H9 (cell line): ENCODE results near the gene ATAD5. TPM values are rescaled to one million over a fixed set of nuclear protein-coding genes. Genes with fewer than 3 reads are reported as not detected.

Experiments used
- DNase-seq: peaks from one replicate; pipeline ENCODE4 v3.0.0-alpha.2; 2017
- H2AFZ ChIP-seq: one replicate; pipeline ENCODE4 v1.6.1; 2013; ENCODE audit warnings: mild to moderate bottlenecking, low read length, control low read depth, moderate library complexity
- H2AK5ac ChIP-seq: 2 replicates; pipeline ENCODE4 v1.6.1; 2013; ENCODE audit warnings: low read length, control low read depth, mixed read lengths; ENCODE audit not compliant: insufficient read length
- H2BK120ac ChIP-seq: one replicate; pipeline ENCODE4 v1.6.1; 2013; ENCODE audit warnings: low read depth, mild to moderate bottlenecking, low read length, control low read depth, inconsistent platforms; ENCODE audit not compliant: poor library complexity, severe bottlenecking
- H2BK12ac ChIP-seq: 2 replicates; pipeline ENCODE4 v1.6.1; 2013; ENCODE audit warnings: low read length, control low read depth, mixed read lengths, low read depth; ENCODE audit not compliant: insufficient read length
- H2BK15ac ChIP-seq: 2 replicates; pipeline ENCODE4 v1.6.1; 2013; ENCODE audit warnings: low read depth, low read length, control low read depth
- H2BK20ac ChIP-seq: one replicate; pipeline ENCODE4 v1.6.1; 2013; ENCODE audit warnings: low read depth, mild to moderate bottlenecking, low read length, control low read depth, inconsistent platforms; ENCODE audit not compliant: poor library complexity, severe bottlenecking
- H2BK5ac ChIP-seq: 2 replicates; pipeline ENCODE4 v1.6.1; 2013; ENCODE audit warnings: low read length, control low read depth, mixed read lengths; ENCODE audit not compliant: insufficient read length
- H3K14ac ChIP-seq: 2 replicates; pipeline ENCODE4 v1.6.1; 2013; ENCODE audit warnings: low read length, control low read depth; ENCODE audit not compliant: insufficient read depth
- H3K18ac ChIP-seq: 2 replicates; pipeline ENCODE4 v1.6.1; 2013; ENCODE audit warnings: low read depth, mild to moderate bottlenecking, mixed read lengths, low read length, control low read depth; ENCODE audit not compliant: insufficient read length
- H3K23ac ChIP-seq: 2 replicates; pipeline ENCODE4 v1.6.1; 2013; ENCODE audit warnings: low read length, control low read depth, mixed read lengths, low read depth; ENCODE audit not compliant: insufficient read length
- H3K23me2 ChIP-seq: 2 replicates; pipeline ENCODE4 v1.6.1; 2013; ENCODE audit warnings: low read depth, mild to moderate bottlenecking, mixed read lengths, low read length, control low read depth; ENCODE audit not compliant: insufficient read length, poor library complexity, severe bottlenecking
- H3K27ac ChIP-seq: 2 replicates; pipeline ENCODE4 v1.5.1; 2013; ENCODE audit warnings: low read length, control low read depth, mixed read lengths, low read depth; ENCODE audit not compliant: insufficient read length
- H3K27me3 ChIP-seq: 2 replicates; pipeline ENCODE4 v1.6.1; 2013; ENCODE audit warnings: low read length, control low read depth, inconsistent platforms; ENCODE audit not compliant: insufficient read depth
- H3K4ac ChIP-seq: 2 replicates; pipeline ENCODE4 v1.6.1; 2013; ENCODE audit warnings: low read depth, mild to moderate bottlenecking, control low read depth, inconsistent platforms, low read length, moderate library complexity
- H3K4me1 ChIP-seq: 2 replicates; pipeline ENCODE4 v1.6.1; 2013; ENCODE audit warnings: low read length, control low read depth, inconsistent platforms; ENCODE audit not compliant: insufficient read depth
- H3K4me2 ChIP-seq: 2 replicates; pipeline ENCODE4 v1.6.1; 2013; ENCODE audit warnings: low read length, control low read depth, mixed read lengths; ENCODE audit not compliant: insufficient read length, insufficient read depth
- H3K56ac ChIP-seq: 2 replicates; pipeline ENCODE4 v1.6.1; 2013; ENCODE audit warnings: low read depth, mild to moderate bottlenecking, mixed read lengths, low read length, control low read depth; ENCODE audit not compliant: insufficient read length
- H3K79me1 ChIP-seq: 2 replicates; pipeline ENCODE4 v1.6.1; 2013; ENCODE audit warnings: low read depth, mild to moderate bottlenecking, moderate library complexity, low read length, control low read depth, inconsistent platforms; ENCODE audit not compliant: insufficient read depth, poor library complexity, severe bottlenecking
- H3K79me2 ChIP-seq: 2 replicates; pipeline ENCODE4 v1.6.1; 2013; ENCODE audit warnings: low read length, control low read depth, inconsistent platforms; ENCODE audit not compliant: insufficient read depth
- H3K9ac ChIP-seq: 2 replicates; pipeline ENCODE4 v1.6.1; 2013; ENCODE audit warnings: low read length, control low read depth, mixed read lengths; ENCODE audit not compliant: insufficient read length; ENCODE audit errors: extremely low read depth
- H3K9me3 ChIP-seq: one replicate; pipeline ENCODE4 v1.6.1; 2013; ENCODE audit warnings: low read depth, low read length, inconsistent platforms; ENCODE audit not compliant: control insufficient read depth
- H3T11ph ChIP-seq: one replicate; pipeline ENCODE4 v1.6.1; 2013; ENCODE audit warnings: mild to moderate bottlenecking, low read length, control low read depth, inconsistent platforms
- H4K20me1 ChIP-seq: one replicate; pipeline ENCODE4 v1.6.1; 2013; ENCODE audit not compliant: control insufficient read depth, insufficient read length, insufficient read depth
- H4K5ac ChIP-seq: 2 replicates; pipeline ENCODE4 v1.6.1; 2013; ENCODE audit warnings: low read depth, mild to moderate bottlenecking, mixed read lengths, low read length, control low read depth; ENCODE audit not compliant: insufficient read length
- H4K8ac ChIP-seq: replicated peaks from 2 replicates; pipeline ENCODE4 v1.6.1; 2013; ENCODE audit warnings: low read length, control low read depth, mixed read lengths, low read depth; ENCODE audit not compliant: insufficient read length
- H4K91ac ChIP-seq: 2 replicates; pipeline ENCODE4 v1.6.1; 2013; ENCODE audit warnings: low read depth, mild to moderate bottlenecking, moderate library complexity, mixed read lengths, low read length, control low read depth; ENCODE audit not compliant: insufficient read length
- H3K27ac Mint-ChIP-seq, 3 experiments: 2 replicates in 2 of 3; 3 replicates in 1 of 3; pipeline ENCODE4 v1.8.0; 2020 to 2021; ENCODE audit warnings: mixed read lengths in 3 of 3, mild to moderate bottlenecking in 1 of 3, moderate library complexity in 1 of 3
- H3K27me3 Mint-ChIP-seq: 2 replicates; pipeline ENCODE4 v1.8.0; 2021; ENCODE audit warnings: low read depth, mild to moderate bottlenecking, moderate library complexity, mixed read lengths
- H3K36me3 Mint-ChIP-seq, 3 experiments: 2 replicates in 2 of 3; 3 replicates in 1 of 3; pipeline ENCODE4 v1.8.0; 2020 to 2021; ENCODE audit warnings: low read depth in 3 of 3, mixed read lengths in 3 of 3; ENCODE audit not compliant: insufficient read depth in 1 of 3
- H3K4me1 Mint-ChIP-seq, 2 experiments: 2 replicates each; pipeline ENCODE4 v1.8.0; 2020; ENCODE audit warnings: mixed read lengths in 2 of 2
- H3K4me3 Mint-ChIP-seq, 2 experiments: 2 replicates in 1 of 2; 3 replicates in 1 of 2; pipeline ENCODE4 v1.8.0; 2020 to 2021; ENCODE audit warnings: mild to moderate bottlenecking in 2 of 2, mixed read lengths in 2 of 2, moderate library complexity in 1 of 2
- H3K9me3 Mint-ChIP-seq, 2 experiments: 2 replicates in 1 of 2; 3 replicates in 1 of 2; pipeline ENCODE4 v1.8.0; 2020; ENCODE audit warnings: mild to moderate bottlenecking in 2 of 2, mixed read lengths in 2 of 2, moderate library complexity in 1 of 2
- WGBS: extraction: QIAGEN DNeasy Blood & Tissue Kit; methylation state at CpG from one replicate; pipeline ENCODE4 v1.1.7; 2013; ENCODE audit warnings: missing lambda C conversion rate, low lambda C conversion rate, mixed read lengths; ENCODE audit not compliant: insufficient read length; ENCODE audit errors: extremely low coverage; 5-methylcytosine and 5-hydroxymethylcytosine counted together
- total RNA-seq: library from RNA; stranded (reverse); gene quantifications from 2 replicates; pipeline ENCODE4 v1.2.1, GENCODE V29; 2021
- TF ChIP-seq, protein P1 (sequence below): fragments of 200-600 bp; sonication (generic); conservative IDR thresholded peaks from 3 replicates; pipeline ENCODE4 v1.8.0; 2021; ENCODE audit warnings: antibody characterized with exemption, mild to moderate bottlenecking

Gene ATAD5
- total RNA-seq, 1 experiment from 2014 or later = 27.0 TPM

- Mint-ChIP-seq H3K27ac (peak overlapping the region in 2 of 3 experiments; percentile 57 to 74; a peak in 3 of 7 replicates), H3K36me3 (peaks cover 24 to 49% (median 41%) of the 10 kb centered on the region in 3 experiments), H3K9me3 (no peaks in the 10 kb centered on the region), H3K4me3 (no peak overlapping the region), H3K27me3 (no peaks in the 10 kb centered on the region), H3K4me1 (peaks cover 16 to 22% of the 10 kb centered on the region in 2 experiments)
- Histone ChIP-seq H2BK15ac (no peak overlapping the region), H3K23ac (no peak overlapping the region), H3K27ac (no peak overlapping the region), H4K8ac (no peak overlapping the region), H2BK20ac (no peak overlapping the region), H3K9ac (no peak overlapping the region), H3K4ac (no peak overlapping the region), H3K4me2 (no peak overlapping the region), H3K18ac (no peak overlapping the region), H3K4me1 (no peaks in the 10 kb centered on the region), H4K5ac (no peak overlapping the region), H2BK120ac (no peak overlapping the region), H4K20me1 (no peaks in the 10 kb centered on the region), H4K91ac (no peak overlapping the region), H3K9me3 (no peaks in the 10 kb centered on the region), H2BK12ac (no peak overlapping the region), H3K79me1 (peaks cover 3% of the 10 kb centered on the region), H2AK5ac (no peak overlapping the region), H3K14ac (no peak overlapping the region), H3K23me2 (no peaks in the 10 kb centered on the region), H3K79me2 (no peaks in the 10 kb centered on the region), H3K56ac (no peak overlapping the region), H2AFZ (no peak overlapping the region), H2BK5ac (no peak overlapping the region), H3K27me3 (no peaks in the 10 kb centered on the region), H3T11ph (no peak overlapping the region)
- DNase-seq = no peak
- no CpG with 5 or more reads among the region's 2 CpGs for WGBS
- TF ChIP-seq, protein P1, sequence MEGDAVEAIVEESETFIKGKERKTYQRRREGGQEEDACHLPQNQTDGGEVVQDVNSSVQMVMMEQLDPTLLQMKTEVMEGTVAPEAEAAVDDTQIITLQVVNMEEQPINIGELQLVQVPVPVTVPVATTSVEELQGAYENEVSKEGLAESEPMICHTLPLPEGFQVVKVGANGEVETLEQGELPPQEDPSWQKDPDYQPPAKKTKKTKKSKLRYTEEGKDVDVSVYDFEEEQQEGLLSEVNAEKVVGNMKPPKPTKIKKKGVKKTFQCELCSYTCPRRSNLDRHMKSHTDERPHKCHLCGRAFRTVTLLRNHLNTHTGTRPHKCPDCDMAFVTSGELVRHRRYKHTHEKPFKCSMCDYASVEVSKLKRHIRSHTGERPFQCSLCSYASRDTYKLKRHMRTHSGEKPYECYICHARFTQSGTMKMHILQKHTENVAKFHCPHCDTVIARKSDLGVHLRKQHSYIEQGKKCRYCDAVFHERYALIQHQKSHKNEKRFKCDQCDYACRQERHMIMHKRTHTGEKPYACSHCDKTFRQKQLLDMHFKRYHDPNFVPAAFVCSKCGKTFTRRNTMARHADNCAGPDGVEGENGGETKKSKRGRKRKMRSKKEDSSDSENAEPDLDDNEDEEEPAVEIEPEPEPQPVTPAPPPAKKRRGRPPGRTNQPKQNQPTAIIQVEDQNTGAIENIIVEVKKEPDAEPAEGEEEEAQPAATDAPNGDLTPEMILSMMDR = peak; percentile 42
Measured at GRCh38 chr17:30805944-30806456, 25.8 kb upstream of the ATAD5 start.
